ENCODE measurements around the gene HYOU1. TPM values are rescaled to one million over a fixed set of nuclear protein-coding genes. Genes with fewer than 3 reads are reported as not detected.
A peak's percentile ranks its signal among the peaks of the same experiment; 100 is the strongest.

The HYOU1 gene
- total and polyA plus RNA-seq, 2 donors from 2014 or later = 69.0 to 187 TPM

DNA sequence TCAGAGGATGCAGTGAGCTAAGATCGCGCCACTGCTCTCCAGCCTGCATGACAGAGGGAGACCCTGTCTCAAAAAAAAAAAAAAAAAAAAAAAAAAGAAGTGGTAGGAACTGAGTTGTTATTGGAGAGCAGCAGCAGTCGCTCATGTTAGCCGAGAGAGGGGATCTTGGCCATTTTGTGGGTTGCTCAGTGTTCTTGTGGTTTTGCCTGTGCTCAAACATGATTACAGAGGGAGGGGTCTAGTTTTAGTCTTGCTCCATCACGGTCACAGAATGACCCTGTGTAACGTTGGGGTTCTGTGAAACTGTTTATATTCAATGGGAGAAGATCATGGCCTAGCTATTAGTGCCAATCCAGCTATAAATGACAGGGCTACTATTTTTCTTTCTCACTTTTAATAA is 42.7 kb upstream of the HYOU1 start:
- intact Hi-C loops (cut with DNase I) = no loop called here
- Histone ChIP-seq H3K27ac (ENCODE audit: low read depth in 2 of 2, low read length in 2 of 2) (no peak overlapping the region), H3K4me3 (ENCODE audit: low read length in 3 of 3) (no peak overlapping the region), H3K4me1 (ENCODE audit: control insufficient read depth in 2 of 3, insufficient read depth in 2 of 3, low read depth in 1 of 3, low read length in 3 of 3) (peaks cover 0 to 12% (median 11%) of the 10 kb centered on the region in 3 donors), H3K9ac (ENCODE audit: low read length in 3 of 3) (no peak overlapping the region), H3K27me3 (ENCODE audit: control insufficient read depth, insufficient read depth, low read length) (no peaks in the 10 kb centered on the region), H3K36me3 (ENCODE audit: control insufficient read depth in 2 of 3, insufficient read depth in 3 of 3, low read length in 3 of 3) (peaks cover 4 to 11% (median 9%) of the 10 kb centered on the region in 3 donors), H3K9me3 (ENCODE audit: control insufficient read depth in 2 of 3, insufficient read depth in 1 of 3, low read length in 3 of 3) (no peaks in the 10 kb centered on the region)
- FAIRE-seq (no peak), DNase-seq (no peak)
- TF ChIP-seq, protein P1, sequence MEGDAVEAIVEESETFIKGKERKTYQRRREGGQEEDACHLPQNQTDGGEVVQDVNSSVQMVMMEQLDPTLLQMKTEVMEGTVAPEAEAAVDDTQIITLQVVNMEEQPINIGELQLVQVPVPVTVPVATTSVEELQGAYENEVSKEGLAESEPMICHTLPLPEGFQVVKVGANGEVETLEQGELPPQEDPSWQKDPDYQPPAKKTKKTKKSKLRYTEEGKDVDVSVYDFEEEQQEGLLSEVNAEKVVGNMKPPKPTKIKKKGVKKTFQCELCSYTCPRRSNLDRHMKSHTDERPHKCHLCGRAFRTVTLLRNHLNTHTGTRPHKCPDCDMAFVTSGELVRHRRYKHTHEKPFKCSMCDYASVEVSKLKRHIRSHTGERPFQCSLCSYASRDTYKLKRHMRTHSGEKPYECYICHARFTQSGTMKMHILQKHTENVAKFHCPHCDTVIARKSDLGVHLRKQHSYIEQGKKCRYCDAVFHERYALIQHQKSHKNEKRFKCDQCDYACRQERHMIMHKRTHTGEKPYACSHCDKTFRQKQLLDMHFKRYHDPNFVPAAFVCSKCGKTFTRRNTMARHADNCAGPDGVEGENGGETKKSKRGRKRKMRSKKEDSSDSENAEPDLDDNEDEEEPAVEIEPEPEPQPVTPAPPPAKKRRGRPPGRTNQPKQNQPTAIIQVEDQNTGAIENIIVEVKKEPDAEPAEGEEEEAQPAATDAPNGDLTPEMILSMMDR (IDR thresholded peaks at IDR 0.05; ENCODE audit: borderline replicate concordance, extremely low read depth, insufficient read depth) = no peak

- H3K4me1 ChIP-seq (ENCODE audit: control insufficient read depth in 2 of 3, insufficient read depth in 2 of 3, low read depth in 1 of 3, low read length in 3 of 3) = peaks cover 2 to 12% (median 3%) of the 10 kb centered on the region in 3 donors
- TF ChIP-seq, protein P1 (IDR thresholded peaks at IDR 0.05; ENCODE audit: borderline replicate concordance, extremely low read depth, insufficient read depth) = no peak
- intact Hi-C loops (cut with DNase I) = no loop called here
- peak overlapping the region; percentile 42 to 85 (median 78) for H3K4me3 ChIP-seq (ENCODE audit: low read length in 3 of 3)
- DNase-seq = peak; percentile 100
- no peaks in the 10 kb centered on the region for H3K27me3 ChIP-seq (ENCODE audit: control insufficient read depth, insufficient read depth, low read length)
- H3K36me3 ChIP-seq (ENCODE audit: control insufficient read depth in 2 of 3, insufficient read depth in 3 of 3, low read length in 3 of 3) = peaks cover 6 to 20% (median 11%) of the 10 kb centered on the region in 3 donors
- peak overlapping the region; percentile 90 to 91 for H3K27ac ChIP-seq (ENCODE audit: low read depth in 2 of 2, low read length in 2 of 2)
- H3K9ac ChIP-seq (ENCODE audit: low read length in 3 of 3) = peak overlapping the region; percentile 1 to 85 (median 78)
- H3K9me3 ChIP-seq (ENCODE audit: control insufficient read depth in 2 of 3, insufficient read depth in 1 of 3, low read length in 3 of 3) = no peaks in the 10 kb centered on the region
- peak; percentile 99 for FAIRE-seq
Measured at GRCh38 chr11:119095066-119095880, 38.3 kb upstream of the HYOU1 start.

DNA sequence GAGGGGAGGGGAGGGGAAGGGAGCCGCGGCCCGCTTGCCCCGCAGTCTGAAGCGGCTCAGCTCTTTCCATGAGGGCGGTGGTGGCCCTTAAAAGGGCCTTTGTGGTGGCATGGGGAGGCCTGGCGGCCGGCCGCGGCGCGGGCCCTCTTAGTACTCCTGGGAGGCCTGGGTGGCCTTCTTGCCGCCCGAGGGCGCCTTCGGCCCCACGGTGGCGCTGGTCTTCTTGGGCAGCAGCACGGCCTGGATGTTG is 37.7 kb upstream of the HYOU1 start:
- peak in 3 of 5 donors; percentile 83 to 96 (median 90) for DNase-seq
- intact Hi-C loops (cut with DNase I) = no loop called here
- no peaks in the 10 kb centered on the region for H3K27me3 ChIP-seq (ENCODE audit: control insufficient read depth, insufficient read depth, low read length)
- H3K9ac ChIP-seq (ENCODE audit: low read length in 3 of 3) = peak overlapping the region; percentile 1 to 85 (median 78)
- peak overlapping the region; percentile 42 to 85 (median 78) for H3K4me3 ChIP-seq (ENCODE audit: low read length in 3 of 3)
- no peaks in the 10 kb centered on the region for H3K9me3 ChIP-seq (ENCODE audit: control insufficient read depth in 2 of 3, insufficient read depth in 1 of 3, low read length in 3 of 3)
- TF ChIP-seq, protein P1 (IDR thresholded peaks at IDR 0.05; ENCODE audit: borderline replicate concordance, extremely low read depth, insufficient read depth) = peak; percentile 63
- H3K4me1 ChIP-seq (ENCODE audit: control insufficient read depth in 2 of 3, insufficient read depth in 2 of 3, low read depth in 1 of 3, low read length in 3 of 3) = peaks cover 0 to 10% (median 3%) of the 10 kb centered on the region in 3 donors
- H3K27ac ChIP-seq (ENCODE audit: low read depth in 2 of 2, low read length in 2 of 2) = peak overlapping the region; percentile 90 to 91
- peaks cover 6 to 20% (median 11%) of the 10 kb centered on the region in 3 donors for H3K36me3 ChIP-seq (ENCODE audit: control insufficient read depth in 2 of 3, insufficient read depth in 3 of 3, low read length in 3 of 3)
- no peak for FAIRE-seq
